ENCODE measurements around the gene HMX2. TPM values are rescaled to one million over a fixed set of nuclear protein-coding genes. Genes with fewer than 3 reads are reported as not detected.

Gene HMX2
- total and polyA plus RNA-seq, 8 donors: not detected

DNA sequence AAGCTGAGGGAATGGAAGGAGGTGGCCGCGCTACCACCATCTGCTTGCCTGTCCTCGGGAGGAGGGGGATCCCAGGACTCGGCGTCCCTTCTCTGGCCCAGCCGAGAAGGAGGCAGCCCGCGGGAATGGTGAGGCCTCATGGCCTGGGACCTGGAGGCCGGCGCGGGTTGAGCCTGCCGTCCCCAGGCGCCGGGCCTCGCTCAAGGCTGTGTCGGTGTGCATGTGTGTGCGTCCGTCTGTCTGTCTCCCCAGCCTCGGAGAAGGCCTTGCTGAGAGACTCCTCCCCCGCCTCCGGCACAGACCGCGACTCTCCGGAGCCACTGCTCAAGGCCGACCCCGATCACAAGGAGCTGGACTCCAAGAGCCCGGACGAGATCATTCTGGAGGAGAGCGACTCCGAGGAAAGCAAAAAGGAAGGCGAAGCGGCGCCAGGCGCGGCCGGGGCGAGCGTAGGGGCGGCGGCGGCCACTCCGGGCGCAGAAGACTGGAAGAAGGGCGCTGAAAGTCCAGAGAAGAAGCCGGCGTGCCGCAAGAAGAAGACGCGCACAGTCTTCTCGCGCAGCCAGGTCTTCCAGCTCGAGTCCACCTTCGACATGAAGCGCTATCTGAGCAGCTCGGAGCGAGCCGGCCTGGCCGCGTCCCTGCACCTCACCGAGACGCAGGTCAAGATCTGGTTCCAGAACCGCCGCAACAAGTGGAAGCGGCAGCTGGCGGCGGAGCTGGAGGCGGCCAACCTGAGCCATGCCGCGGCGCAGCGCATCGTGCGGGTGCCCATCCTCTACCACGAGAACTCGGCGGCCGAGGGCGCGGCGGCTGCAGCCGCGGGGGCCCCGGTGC, 10.9 kb upstream of the HMX2 start:
- intact Hi-C loops (cut with DNase I; ENCODE audit: low total_unique reads): no loop called here
- TF ChIP-seq POLR2A (IDR thresholded peaks at IDR 0.05) (no peak), CTCF (IDR thresholded peaks at IDR 0.05) (no peak), EP300 (IDR thresholded peaks at IDR 0.05) (no peak), POLR2AphosphoS5 (IDR thresholded peaks at IDR 0.05) (no peak)

GRCh38 chr10:123139165-123139520, 8.8 kb upstream of the HMX2 start:
- no peak overlapping the region for H3K27ac ChIP-seq
- H3K36me3 ChIP-seq: no peaks in the 10 kb centered on the region
- peaks cover 83 to 100% (median 100%) of the 10 kb centered on the region in 3 donors for H3K27me3 ChIP-seq
- H3K4me1 ChIP-seq: peaks cover 50 to 66% (median 63%) of the 10 kb centered on the region in 4 donors
- TF ChIP-seq CTCF (IDR thresholded peaks at IDR 0.05): no peak
- TF ChIP-seq POLR2AphosphoS5 (IDR thresholded peaks at IDR 0.05): no peak
- no peak for TF ChIP-seq EP300 (IDR thresholded peaks at IDR 0.05)
- H3K4me3 ChIP-seq: peak overlapping the region in 1 of 4 donors; percentile 13
- H3K9me3 ChIP-seq: peaks cover 0 to 4% (median 0%) of the 10 kb centered on the region in 4 donors
- 3 to 11% (median 8%) methylated on average over 7 of the region's 7 CpGs for WGBS, 5 donors
- DNase-seq: no peak
- intact Hi-C loops (cut with DNase I; ENCODE audit: low total_unique reads): no loop called here

More for the DNA sequence above, 10.9 kb upstream of the HMX2 start:
- 2 to 6% (median 3%) methylated on average over 27 to 83 of the region's 83 CpGs for WGBS, 5 donors
- H3K36me3 ChIP-seq: no peaks in the 10 kb centered on the region
- peaks cover 62 to 73% (median 71%) of the 10 kb centered on the region in 4 donors for H3K4me1 ChIP-seq
- H3K9me3 ChIP-seq: peaks cover 0 to 4% (median 0%) of the 10 kb centered on the region in 4 donors
- no peak overlapping the region for H3K27ac ChIP-seq
- DNase-seq: peak in 1 of 2 donors; percentile 38
- H3K4me3 ChIP-seq: peak overlapping the region; percentile 20 to 61 (median 34)
- peaks cover 74 to 100% (median 100%) of the 10 kb centered on the region in 3 donors for H3K27me3 ChIP-seq

GRCh38 chr10:123139521-123140163, 8.3 kb upstream of the HMX2 start:
- Histone ChIP-seq H3K4me1 (peaks cover 45 to 65% (median 58%) of the 10 kb centered on the region in 4 donors), H3K27ac (no peak overlapping the region), H3K9me3 (peaks cover 0 to 4% (median 0%) of the 10 kb centered on the region in 4 donors), H3K4me3 (peak overlapping the region in 1 of 4 donors; percentile 13), H3K27me3 (peaks cover 85 to 100% (median 100%) of the 10 kb centered on the region in 3 donors), H3K36me3 (no peaks in the 10 kb centered on the region)
- WGBS, 5 donors: 3 to 5% (median 4%) methylated on average over 24 to 32 of the region's 32 CpGs
- DNase-seq: peak; percentile 58 to 83
- TF ChIP-seq POLR2AphosphoS5 (IDR thresholded peaks at IDR 0.05): peak in 1 of 3 donors; percentile 15
- no peak for TF ChIP-seq POLR2A (IDR thresholded peaks at IDR 0.05)
- no peak for TF ChIP-seq CTCF (IDR thresholded peaks at IDR 0.05)
- TF ChIP-seq EP300 (IDR thresholded peaks at IDR 0.05): no peak
- intact Hi-C loops (cut with DNase I; ENCODE audit: low total_unique reads): no loop called here

- WGBS, 5 donors: 3 to 5% (median 5%) methylated on average over 36 to 43 of the region's 43 CpGs
Observed at GRCh38 chr10:123140164-123140982, 7.6 kb upstream of the HMX2 start.

More at GRCh38 chr10:123140164-123140982, 7.6 kb upstream of the HMX2 start:
- Histone ChIP-seq H3K27ac (no peak overlapping the region), H3K4me1 (peaks cover 38 to 61% (median 51%) of the 10 kb centered on the region in 4 donors), H3K27me3 (peaks cover 85 to 100% (median 100%) of the 10 kb centered on the region in 3 donors), H3K4me3 (peak overlapping the region in 1 of 4 donors; percentile 13), H3K9me3 (no peaks in the 10 kb centered on the region), H3K36me3 (no peaks in the 10 kb centered on the region)
- intact Hi-C loops (cut with DNase I; ENCODE audit: low total_unique reads): no loop called here
- peak in 1 of 2 donors; percentile 37 for DNase-seq
- no peak for TF ChIP-seq EP300 (IDR thresholded peaks at IDR 0.05)
- TF ChIP-seq POLR2AphosphoS5 (IDR thresholded peaks at IDR 0.05): no peak
- no peak for TF ChIP-seq POLR2A (IDR thresholded peaks at IDR 0.05)
- TF ChIP-seq CTCF (IDR thresholded peaks at IDR 0.05): no peak

All from stomach (tissue), 9 donors.